ENCODE data around the gene DMAC2L. TPM values are rescaled to one million over a fixed set of nuclear protein-coding genes. Genes with fewer than 3 reads are reported as not detected.

DMAC2L gene
- total RNA-seq, 2 donors from 2014 or later: 5.6 to 12.3 TPM

DNA sequence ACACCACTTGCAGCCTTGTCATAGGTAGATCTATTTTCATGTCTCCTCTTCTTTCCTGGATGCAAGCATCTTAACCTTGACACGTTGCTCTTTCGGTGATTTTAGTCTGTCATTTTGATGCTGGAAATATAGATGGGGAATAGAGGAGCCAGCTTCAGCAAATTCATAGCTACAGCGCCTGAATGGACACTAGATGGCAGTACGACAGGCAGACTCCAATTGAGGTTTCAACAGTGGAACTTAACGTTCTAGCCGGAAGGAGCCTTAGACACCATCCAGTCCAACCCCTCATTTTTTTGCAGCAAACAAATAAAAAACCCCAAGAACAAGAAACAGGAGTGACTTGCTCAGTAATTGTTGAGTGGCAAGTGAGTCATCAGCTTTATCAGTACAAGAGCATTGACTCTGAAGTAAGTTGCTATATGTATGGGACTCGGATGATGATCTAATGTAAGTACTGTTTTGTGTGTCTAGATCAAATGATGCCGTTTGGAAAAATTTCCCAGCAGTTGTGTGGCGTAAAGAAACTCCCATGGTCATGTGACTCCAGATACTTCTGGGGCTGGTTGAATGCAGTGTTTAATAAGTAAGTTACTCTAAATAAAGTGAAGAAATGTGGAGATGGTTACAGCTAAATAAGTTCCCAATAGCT lies 9.0 kb downstream of the DMAC2L start:
- Histone ChIP-seq H3K27ac (peak overlapping the region; percentile 60 to 75), H3K27me3 (replicated peaks; ENCODE audit: insufficient read depth) (no peaks in the 10 kb centered on the region), H3K4me1 (ENCODE audit: control insufficient read depth in 1 of 2, low read depth in 2 of 2) (peaks cover 0 to 15% of the 10 kb centered on the region in 2 donors), H3K36me3 (no peaks in the 10 kb centered on the region), H3K9me3 (no peaks in the 10 kb centered on the region), H3K4me3 (peak overlapping the region; percentile 59)
- DNase-seq (ENCODE audit: low spot score) (no peak), ATAC-seq (ENCODE audit: insufficient number of reproducible peaks, low FRiP score, low read depth) (peak; percentile 94)
- peak; percentile 87 for TF ChIP-seq CTCF (IDR thresholded peaks at IDR 0.05)

- ATAC-seq (ENCODE audit: insufficient number of reproducible peaks, low FRiP score, low read depth): no peak
- H3K27ac ChIP-seq: no peak overlapping the region
- H3K9me3 ChIP-seq: no peaks in the 10 kb centered on the region
- no peak overlapping the region for H3K4me3 ChIP-seq
- H3K36me3 ChIP-seq: peaks cover 5% of the 10 kb centered on the region
- no peak for TF ChIP-seq CTCF (IDR thresholded peaks at IDR 0.05)
- no peak for DNase-seq (ENCODE audit: low spot score)
- peaks cover 4 to 15% of the 10 kb centered on the region in 2 donors for H3K4me1 ChIP-seq (ENCODE audit: control insufficient read depth in 1 of 2, low read depth in 2 of 2)
- H3K27me3 ChIP-seq (replicated peaks; ENCODE audit: insufficient read depth): no peaks in the 10 kb centered on the region
Observed at GRCh38 chr14:50331596-50331995, 19.5 kb downstream of the DMAC2L start.

- Histone ChIP-seq H3K4me3 (no peak overlapping the region), H3K27ac (no peak overlapping the region), H3K27me3 (replicated peaks; ENCODE audit: insufficient read depth) (no peaks in the 10 kb centered on the region), H3K4me1 (ENCODE audit: control insufficient read depth in 1 of 2, low read depth in 2 of 2) (peaks cover 5 to 15% of the 10 kb centered on the region in 2 donors), H3K9me3 (no peaks in the 10 kb centered on the region), H3K36me3 (peaks cover 5% of the 10 kb centered on the region)
- DNase-seq (ENCODE audit: low spot score): no peak
- no peak for ATAC-seq (ENCODE audit: insufficient number of reproducible peaks, low FRiP score, low read depth)
- no peak for TF ChIP-seq CTCF (IDR thresholded peaks at IDR 0.05)
Observed at GRCh38 chr14:50333014-50333509, 20.9 kb downstream of the DMAC2L start.

- peaks cover 5% of the 10 kb centered on the region for H3K36me3 ChIP-seq
- peaks cover 5 to 15% of the 10 kb centered on the region in 2 donors for H3K4me1 ChIP-seq (ENCODE audit: control insufficient read depth in 1 of 2, low read depth in 2 of 2)
- H3K27me3 ChIP-seq (replicated peaks; ENCODE audit: insufficient read depth): no peaks in the 10 kb centered on the region
- ATAC-seq (ENCODE audit: insufficient number of reproducible peaks, low FRiP score, low read depth) (no peak), DNase-seq (ENCODE audit: low spot score) (no peak)
- no peak for TF ChIP-seq CTCF (IDR thresholded peaks at IDR 0.05)
- H3K27ac ChIP-seq: no peak overlapping the region
- H3K9me3 ChIP-seq: no peaks in the 10 kb centered on the region
- no peak overlapping the region for H3K4me3 ChIP-seq
Observed at GRCh38 chr14:50334211-50334610, 22.1 kb downstream of the DMAC2L start.

GRCh38 chr14:50335389-50335788 lies 23.3 kb downstream of the DMAC2L start:
- DNase-seq (ENCODE audit: low spot score) (no peak), ATAC-seq (ENCODE audit: insufficient number of reproducible peaks, low FRiP score, low read depth) (no peak)
- Histone ChIP-seq H3K4me3 (no peak overlapping the region), H3K4me1 (ENCODE audit: control insufficient read depth in 1 of 2, low read depth in 2 of 2) (peaks cover 5 to 15% of the 10 kb centered on the region in 2 donors), H3K27me3 (replicated peaks; ENCODE audit: insufficient read depth) (no peaks in the 10 kb centered on the region), H3K9me3 (no peaks in the 10 kb centered on the region), H3K27ac (no peak overlapping the region), H3K36me3 (peaks cover 4% of the 10 kb centered on the region)
- TF ChIP-seq CTCF (IDR thresholded peaks at IDR 0.05): no peak

Measured in thoracic aorta (tissue), 2 donors.